ENCODE results near the gene CD44. TPM values are rescaled to one million over a fixed set of nuclear protein-coding genes. Genes with fewer than 3 reads are reported as not detected.

CD44 gene
- total and polyA plus RNA-seq, 2 donors (not counting 1 experiment from before 2014, with no cell fraction given), result 660 to 980 TPM

GRCh38 chr11:35096723-35097122 lies 42.2 kb upstream of the CD44 start:
- H2AFZ ChIP-seq (ENCODE audit: low read length), result no peak overlapping the region
- no peaks in the 10 kb centered on the region for H3K9me3 ChIP-seq (ENCODE audit: control insufficient read depth, insufficient read depth, low read depth, low read length)
- H3K9ac ChIP-seq (ENCODE audit: insufficient read depth, low read length), result no peak overlapping the region
- peaks cover 20% of the 10 kb centered on the region for H3K4me1 ChIP-seq (ENCODE audit: control insufficient read depth, extremely low read depth, insufficient read depth, low read length)
- no peak for DNase-seq (ENCODE audit: low read depth in 2 of 2)
- H3K79me2 ChIP-seq (ENCODE audit: control insufficient read depth, insufficient read depth, low read length), result no peaks in the 10 kb centered on the region
- H3K27me3 ChIP-seq (ENCODE audit: control insufficient read depth, insufficient read depth, low read length), result no peaks in the 10 kb centered on the region
- no peak overlapping the region for H3K4me2 ChIP-seq (ENCODE audit: extremely low read depth, insufficient read depth, low read length)
- TF ChIP-seq EZH2 (IDR thresholded peaks at IDR 0.05; ENCODE audit: low read length, missing control alignments), result no peak
- TF ChIP-seq CTCF (conservative IDR thresholded peaks at IDR 0.05 in 1 of 2, IDR thresholded peaks at IDR 0.05 in 1 of 2; ENCODE audit: low read depth in 1 of 2, low read length in 2 of 2), result no peak
- H3K4me3 ChIP-seq (replicated peaks in 1 of 4; ENCODE audit: control extremely low read depth in 1 of 4, insufficient read depth in 1 of 4, low read depth in 3 of 4, low read length in 4 of 4), result no peak overlapping the region
- no peaks in the 10 kb centered on the region for H3K36me3 ChIP-seq (ENCODE audit: control insufficient read depth, insufficient read depth, low read length)
- no peaks in the 10 kb centered on the region for H4K20me1 ChIP-seq (ENCODE audit: control insufficient read depth, extremely low read depth, insufficient read depth, low read length)
- no peak overlapping the region for H3K27ac ChIP-seq (ENCODE audit: insufficient read depth, low read length)

DNA sequence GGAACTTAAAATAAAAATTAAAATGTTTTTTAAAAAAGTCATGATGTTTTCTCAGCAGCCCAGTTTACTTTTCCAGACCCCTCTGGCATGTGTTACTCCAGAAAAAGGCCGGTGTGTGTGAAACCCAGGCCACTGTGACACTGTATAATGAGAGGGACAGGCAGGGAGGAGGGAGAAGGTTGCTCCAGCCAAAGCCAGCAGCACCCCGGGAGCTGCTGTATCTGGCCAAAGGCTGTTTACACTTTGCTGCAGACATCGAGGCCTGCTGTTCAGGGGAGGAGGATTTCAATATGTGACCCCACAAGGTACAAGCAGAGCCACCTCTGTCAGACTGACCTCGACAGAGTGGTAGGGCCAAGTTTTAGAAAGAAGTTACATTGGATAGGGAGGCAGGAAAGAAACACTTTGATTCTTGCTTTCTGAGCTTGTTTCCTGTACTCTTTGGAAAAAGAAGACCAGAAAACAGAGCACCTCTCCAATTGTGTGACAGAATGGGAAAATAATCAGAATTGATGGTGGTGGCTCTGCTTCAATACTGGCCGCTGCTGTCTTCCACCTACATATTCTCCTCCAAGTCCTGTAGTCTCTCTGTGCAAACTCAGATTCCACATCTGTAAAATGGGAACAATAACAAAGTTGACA lies 41.0 kb upstream of the CD44 start:
- H3K27ac ChIP-seq (ENCODE audit: insufficient read depth, low read length), result no peak overlapping the region
- H3K79me2 ChIP-seq (ENCODE audit: control insufficient read depth, insufficient read depth, low read length), result no peaks in the 10 kb centered on the region
- H3K4me2 ChIP-seq (ENCODE audit: extremely low read depth, insufficient read depth, low read length), result no peak overlapping the region
- no peak overlapping the region for H3K4me3 ChIP-seq (replicated peaks in 1 of 4; ENCODE audit: control extremely low read depth in 1 of 4, insufficient read depth in 1 of 4, low read depth in 3 of 4, low read length in 4 of 4)
- H3K36me3 ChIP-seq (ENCODE audit: control insufficient read depth, insufficient read depth, low read length), result no peaks in the 10 kb centered on the region
- DNase-seq (ENCODE audit: low read depth in 2 of 2), result no peak
- peak overlapping the region; percentile 9 for H2AFZ ChIP-seq (ENCODE audit: low read length)
- peaks cover 20% of the 10 kb centered on the region for H3K4me1 ChIP-seq (ENCODE audit: control insufficient read depth, extremely low read depth, insufficient read depth, low read length)
- no peaks in the 10 kb centered on the region for H3K9me3 ChIP-seq (ENCODE audit: control insufficient read depth, insufficient read depth, low read depth, low read length)
- H3K9ac ChIP-seq (ENCODE audit: insufficient read depth, low read length), result no peak overlapping the region
- no peaks in the 10 kb centered on the region for H4K20me1 ChIP-seq (ENCODE audit: control insufficient read depth, extremely low read depth, insufficient read depth, low read length)
- TF ChIP-seq CTCF (conservative IDR thresholded peaks at IDR 0.05 in 1 of 2, IDR thresholded peaks at IDR 0.05 in 1 of 2; ENCODE audit: low read depth in 1 of 2, low read length in 2 of 2), result no peak
- no peak for TF ChIP-seq EZH2 (IDR thresholded peaks at IDR 0.05; ENCODE audit: low read length, missing control alignments)
- H3K27me3 ChIP-seq (ENCODE audit: control insufficient read depth, insufficient read depth, low read length), result no peaks in the 10 kb centered on the region

DNA sequence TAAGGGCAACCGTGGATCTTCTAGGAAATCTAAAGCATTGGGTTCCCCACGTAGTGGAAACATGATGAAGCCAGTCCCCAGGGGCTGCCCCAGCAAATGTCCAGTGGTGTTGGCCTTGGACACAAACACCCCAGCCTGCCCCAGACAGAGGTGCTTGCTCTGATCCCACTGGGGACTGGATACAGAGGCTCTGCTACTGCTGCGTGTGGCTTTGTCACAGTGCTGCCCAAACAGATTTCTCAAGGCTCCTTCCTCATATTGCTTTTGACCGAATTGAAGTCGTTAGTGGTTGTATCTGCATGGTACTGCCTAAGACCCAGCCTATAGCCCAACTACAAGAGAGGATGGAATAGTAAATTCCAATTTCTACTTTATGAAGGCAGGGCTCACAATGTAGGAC lies 40.1 kb upstream of the CD44 start:
- H2AFZ ChIP-seq (ENCODE audit: low read length), result no peak overlapping the region

More for the DNA sequence above, 40.1 kb upstream of the CD44 start:
- no peaks in the 10 kb centered on the region for H4K20me1 ChIP-seq (ENCODE audit: control insufficient read depth, extremely low read depth, insufficient read depth, low read length)
- no peak for DNase-seq (ENCODE audit: low read depth in 2 of 2)
- H3K4me1 ChIP-seq (ENCODE audit: control insufficient read depth, extremely low read depth, insufficient read depth, low read length), result peaks cover 20% of the 10 kb centered on the region
- no peak overlapping the region for H3K9ac ChIP-seq (ENCODE audit: insufficient read depth, low read length)
- H3K27ac ChIP-seq (ENCODE audit: insufficient read depth, low read length), result peak overlapping the region; percentile 32
- H3K36me3 ChIP-seq (ENCODE audit: control insufficient read depth, insufficient read depth, low read length), result no peaks in the 10 kb centered on the region
- H3K9me3 ChIP-seq (ENCODE audit: control insufficient read depth, insufficient read depth, low read depth, low read length), result no peaks in the 10 kb centered on the region
- H3K79me2 ChIP-seq (ENCODE audit: control insufficient read depth, insufficient read depth, low read length), result no peaks in the 10 kb centered on the region
- no peak overlapping the region for H3K4me3 ChIP-seq (replicated peaks in 1 of 4; ENCODE audit: control extremely low read depth in 1 of 4, insufficient read depth in 1 of 4, low read depth in 3 of 4, low read length in 4 of 4)
- TF ChIP-seq CTCF (conservative IDR thresholded peaks at IDR 0.05 in 1 of 2, IDR thresholded peaks at IDR 0.05 in 1 of 2; ENCODE audit: low read depth in 1 of 2, low read length in 2 of 2), result no peak
- TF ChIP-seq EZH2 (IDR thresholded peaks at IDR 0.05; ENCODE audit: low read length, missing control alignments), result no peak
- H3K4me2 ChIP-seq (ENCODE audit: extremely low read depth, insufficient read depth, low read length), result no peak overlapping the region
- H3K27me3 ChIP-seq (ENCODE audit: control insufficient read depth, insufficient read depth, low read length), result no peaks in the 10 kb centered on the region
